ENCODE data around the gene CCN2.
"Not testable (repeated sequence)": the region's sequence is repeated elsewhere in the genome, so short reads cannot be mapped to it uniquely, and the experiment has no call there.

The CCN2 gene

GRCh38 chr6:131918650-131919355 lies 32.4 kb downstream of the CCN2 start:
- WGBS (ENCODE audit: insufficient coverage): 98% methylated on average over 5 of the region's 9 CpGs
- H3K27ac ChIP-seq (ENCODE audit: insufficient read depth in 1 of 2, low read depth in 1 of 2, low read length in 2 of 2, poor library complexity in 1 of 2, severe bottlenecking in 2 of 2): no peak overlapping the region
- no peak overlapping the region for H3K4me3 ChIP-seq (ENCODE audit: control insufficient read depth in 1 of 7, extremely low read depth in 1 of 7, insufficient read depth in 4 of 7, low read depth in 2 of 7, low read length in 6 of 7)
- H3K9me3 ChIP-seq (ENCODE audit: control extremely low read depth in 1 of 5, control insufficient read depth in 4 of 5, insufficient read depth in 2 of 5, low read depth in 1 of 5, low read length in 4 of 5): peaks cover under 1 to 41% (median 10%) of the 10 kb centered on the region in 5 experiments
- ChIA-PET CTCF (interaction anchor here (1.7 to 4.8 kb wide), 3 partner anchors 11 to 361 kb away, joined by 5 to 43 read pairs (median 7); no protein-coding TSS in a partner anchor), POLR2A (no interaction called here)
- no peak for DNase-seq
- peaks cover 0 to 64% (median 15%) of the 10 kb centered on the region in 5 experiments for H3K27me3 ChIP-seq (replicated peaks in 2 of 5; ENCODE audit: control insufficient read depth in 4 of 5, insufficient read depth in 5 of 5, low read length in 4 of 5)
- peaks cover 11 to 22% (median 20%) of the 10 kb centered on the region in 4 experiments for H3K4me1 ChIP-seq (ENCODE audit: control extremely low read depth in 1 of 4, control insufficient read depth in 4 of 4, insufficient read depth in 4 of 4, low read length in 3 of 4)
- H3K36me3 ChIP-seq (ENCODE audit: control insufficient read depth in 4 of 4, insufficient read depth in 4 of 4, low read length in 3 of 4): no peaks in the 10 kb centered on the region

GRCh38 chr6:131917763-131918649 lies 33.2 kb downstream of the CCN2 start:
- Histone ChIP-seq H3K4me1 (ENCODE audit: control extremely low read depth in 1 of 4, control insufficient read depth in 4 of 4, insufficient read depth in 4 of 4, low read length in 3 of 4) (peaks cover 11 to 22% (median 20%) of the 10 kb centered on the region in 4 experiments), H3K4me3 (ENCODE audit: control insufficient read depth in 1 of 7, extremely low read depth in 1 of 7, insufficient read depth in 4 of 7, low read depth in 2 of 7, low read length in 6 of 7) (no peak overlapping the region), H3K27ac (ENCODE audit: insufficient read depth in 1 of 2, low read depth in 1 of 2, low read length in 2 of 2, poor library complexity in 1 of 2, severe bottlenecking in 2 of 2) (no peak overlapping the region), H3K27me3 (replicated peaks in 2 of 5; ENCODE audit: control insufficient read depth in 4 of 5, insufficient read depth in 5 of 5, low read length in 4 of 5) (peaks cover 5 to 67% (median 15%) of the 10 kb centered on the region in 5 experiments), H3K36me3 (ENCODE audit: control insufficient read depth in 4 of 4, insufficient read depth in 4 of 4, low read length in 3 of 4) (no peaks in the 10 kb centered on the region), H3K9me3 (ENCODE audit: control extremely low read depth in 1 of 5, control insufficient read depth in 4 of 5, insufficient read depth in 2 of 5, low read depth in 1 of 5, low read length in 4 of 5) (peaks cover 0 to 34% (median 10%) of the 10 kb centered on the region in 5 experiments)
- ChIA-PET CTCF (interaction anchor here (0.7 to 4.8 kb wide), 9 partner anchors 10 to 381 kb away, joined by 3 to 43 read pairs (median 4); no protein-coding TSS in a partner anchor), POLR2A (interaction anchor here (0.9 kb wide), 1 partner anchor 31 kb away, joined by 3 read pairs; no protein-coding TSS in a partner anchor)
- WGBS (ENCODE audit: insufficient coverage): 71% methylated on average over 5 of the region's 6 CpGs
- DNase-seq: peak in 1 of 3 donors; percentile 15

- CTCF ChIA-PET: interaction anchor here (0.9 to 4.8 kb wide), 9 partner anchors 9 to 381 kb away, joined by 3 to 43 read pairs (median 5); no protein-coding TSS in a partner anchor
- Histone ChIP-seq H3K36me3 (ENCODE audit: control insufficient read depth in 4 of 4, insufficient read depth in 4 of 4, low read length in 3 of 4) (no peaks in the 10 kb centered on the region), H3K9me3 (ENCODE audit: control extremely low read depth in 1 of 5, control insufficient read depth in 4 of 5, insufficient read depth in 2 of 5, low read depth in 1 of 5, low read length in 4 of 5) (peaks cover 0 to 27% (median 6%) of the 10 kb centered on the region in 5 experiments), H3K27ac (ENCODE audit: insufficient read depth in 1 of 2, low read depth in 1 of 2, low read length in 2 of 2, poor library complexity in 1 of 2, severe bottlenecking in 2 of 2) (no peak overlapping the region), H3K4me1 (ENCODE audit: control extremely low read depth in 1 of 4, control insufficient read depth in 4 of 4, insufficient read depth in 4 of 4, low read length in 3 of 4) (peaks cover 11 to 22% (median 20%) of the 10 kb centered on the region in 4 experiments), H3K4me3 (ENCODE audit: control insufficient read depth in 1 of 7, extremely low read depth in 1 of 7, insufficient read depth in 4 of 7, low read depth in 2 of 7, low read length in 6 of 7) (peak overlapping the region in 1 of 7 experiments; percentile 17), H3K27me3 (replicated peaks in 2 of 5; ENCODE audit: control insufficient read depth in 4 of 5, insufficient read depth in 5 of 5, low read length in 4 of 5) (peaks cover 7 to 71% (median 15%) of the 10 kb centered on the region in 5 experiments)
- WGBS (ENCODE audit: insufficient coverage): 0% methylated on average over 2 of the region's 2 CpGs
- POLR2A ChIA-PET: interaction anchor here (0.9 kb wide), 1 partner anchor 31 kb away, joined by 3 read pairs; no protein-coding TSS in a partner anchor
- peak; percentile 72 to 94 (median 93) for DNase-seq
These were observed 33.9 kb downstream of the CCN2 start for GRCh38 chr6:131917318-131917717.

GRCh38 chr6:131916847-131917246 lies 34.3 kb downstream of the CCN2 start:
- DNase-seq: peak in 1 of 3 donors; percentile 31
- POLR2A ChIA-PET: no interaction called here
- H3K4me1 ChIP-seq (ENCODE audit: control extremely low read depth in 1 of 4, control insufficient read depth in 4 of 4, insufficient read depth in 4 of 4, low read length in 3 of 4): peaks cover 11 to 22% (median 20%) of the 10 kb centered on the region in 4 experiments
- H3K9me3 ChIP-seq (ENCODE audit: control extremely low read depth in 1 of 5, control insufficient read depth in 4 of 5, insufficient read depth in 2 of 5, low read depth in 1 of 5, low read length in 4 of 5): peaks cover 0 to 22% (median 3%) of the 10 kb centered on the region in 5 experiments
- H3K27me3 ChIP-seq (replicated peaks in 2 of 5; ENCODE audit: control insufficient read depth in 4 of 5, insufficient read depth in 5 of 5, low read length in 4 of 5): peaks cover 7 to 71% (median 15%) of the 10 kb centered on the region in 5 experiments
- 47% methylated on average over 1 of the region's 2 CpGs for WGBS (ENCODE audit: insufficient coverage)
- H3K4me3 ChIP-seq (ENCODE audit: control insufficient read depth in 1 of 7, extremely low read depth in 1 of 7, insufficient read depth in 4 of 7, low read depth in 2 of 7, low read length in 6 of 7): no peak overlapping the region
- CTCF ChIA-PET: interaction anchor here (1.0 to 4.8 kb wide), 6 partner anchors 13 to 382 kb away, joined by 3 to 43 read pairs (median 4); no protein-coding TSS in a partner anchor
- no peaks in the 10 kb centered on the region for H3K36me3 ChIP-seq (ENCODE audit: control insufficient read depth in 4 of 4, insufficient read depth in 4 of 4, low read length in 3 of 4)
- no peak overlapping the region for H3K27ac ChIP-seq (ENCODE audit: insufficient read depth in 1 of 2, low read depth in 1 of 2, low read length in 2 of 2, poor library complexity in 1 of 2, severe bottlenecking in 2 of 2)

- H3K36me3 ChIP-seq (ENCODE audit: control insufficient read depth in 4 of 4, insufficient read depth in 4 of 4, low read length in 3 of 4); H3K4me3 ChIP-seq (ENCODE audit: control insufficient read depth in 1 of 7, extremely low read depth in 1 of 7, insufficient read depth in 4 of 7, low read depth in 2 of 7, low read length in 6 of 7); DNase-seq; H3K27ac ChIP-seq (ENCODE audit: insufficient read depth in 1 of 2, low read depth in 1 of 2, low read length in 2 of 2, poor library complexity in 1 of 2, severe bottlenecking in 2 of 2); POLR2A ChIA-PET: not testable (repeated sequence)
- Histone ChIP-seq H3K27me3 (replicated peaks in 2 of 5; ENCODE audit: control insufficient read depth in 4 of 5, insufficient read depth in 5 of 5, low read length in 4 of 5) (peaks cover 10 to 74% (median 15%) of the 10 kb centered on the region in 5 experiments), H3K9me3 (ENCODE audit: control extremely low read depth in 1 of 5, control insufficient read depth in 4 of 5, insufficient read depth in 2 of 5, low read depth in 1 of 5, low read length in 4 of 5) (peaks cover 0 to 16% (median 3%) of the 10 kb centered on the region in 5 experiments), H3K4me1 (ENCODE audit: control extremely low read depth in 1 of 4, control insufficient read depth in 4 of 4, insufficient read depth in 4 of 4, low read length in 3 of 4) (peaks cover 11 to 22% (median 20%) of the 10 kb centered on the region in 4 experiments)
- WGBS (ENCODE audit: insufficient coverage): 100% methylated on average over 1 of the region's 2 CpGs
- CTCF ChIA-PET: interaction anchor here (0.9 to 4.8 kb wide), 20 partner anchors 9 to 574 kb away, joined by 3 to 43 read pairs (median 5); partner anchors contain the start of gene CCN2
These were observed 34.9 kb downstream of the CCN2 start for GRCh38 chr6:131916091-131916796.

Measured in common myeloid progenitor, CD34-positive (primary cell).